Renal cortical epithelial cell (primary cell): ENCODE measurements around the gene OBSL1. TPM values are rescaled to one million over a fixed set of nuclear protein-coding genes. Genes with fewer than 3 reads are reported as not detected.

ENCODE experiments used
- DNase-seq: peaks from one replicate; pipeline ENCODE4 v3.0.0-alpha.2; 2011; ENCODE audit warnings: low read depth
- total RNA-seq: library from RNA; depleted of rRNA; stranded (reverse); fragments of >200 nt; gene quantifications from 2 replicates; pipeline ENCODE4 v1.2.3, GENCODE V29; 2014

OBSL1 gene
- total RNA-seq, 1 donor from 2014 or later, result 145 TPM

DNA sequence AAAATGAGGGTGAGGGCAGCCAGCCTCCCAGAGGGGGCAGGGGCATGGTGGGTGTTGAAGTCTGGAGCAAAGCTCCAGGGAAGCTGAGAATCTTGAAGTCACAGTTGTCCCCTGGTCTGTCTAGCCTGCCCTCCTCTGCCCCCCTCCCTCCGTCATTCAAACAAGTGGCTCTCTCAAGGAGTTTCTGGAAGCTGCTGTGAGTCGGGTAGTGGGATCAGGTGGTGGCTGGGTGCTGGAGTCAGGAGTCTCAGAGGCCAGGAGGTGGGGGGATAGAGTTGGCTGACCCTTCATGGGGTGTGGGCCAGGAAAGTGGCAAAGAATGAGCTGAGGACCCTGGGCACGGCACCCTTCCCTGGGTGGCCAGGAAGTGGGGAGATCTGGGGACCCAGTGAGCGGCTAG is 57.6 kb downstream of the OBSL1 start:
- no peak for DNase-seq

DNA sequence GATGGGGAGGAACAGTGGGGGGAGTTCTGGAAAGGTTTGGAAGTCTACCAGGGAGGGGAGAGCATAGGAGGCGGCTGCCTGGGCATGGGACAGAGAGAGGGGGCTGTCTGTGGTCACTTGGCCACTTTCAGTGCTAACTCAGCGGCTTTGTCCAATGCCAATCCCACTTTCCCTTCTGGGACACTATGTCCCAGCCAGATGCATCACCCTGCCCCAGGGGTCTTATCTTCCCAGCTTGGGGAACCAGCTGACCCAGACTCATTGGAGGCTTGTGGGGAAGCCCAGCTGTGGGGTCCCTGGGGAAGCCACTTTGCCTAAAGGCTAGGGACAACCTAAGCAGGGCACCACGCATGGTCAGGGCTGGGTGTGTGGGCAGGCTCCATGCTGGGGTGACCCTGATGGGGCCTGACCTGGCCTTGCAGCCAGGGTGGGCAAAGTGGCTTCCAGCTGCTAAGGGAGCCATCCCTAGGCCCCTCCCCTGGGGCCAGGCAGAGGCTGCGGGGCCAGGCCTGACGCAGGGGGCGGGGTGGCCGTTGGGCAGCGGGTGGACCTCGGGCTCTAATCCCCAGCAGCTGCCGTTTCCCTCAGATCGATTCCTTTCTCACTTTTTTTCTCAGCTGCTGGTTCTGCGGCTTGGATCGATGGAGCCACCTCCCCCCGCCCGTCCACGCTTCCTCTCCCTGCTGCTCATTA is 58.7 kb downstream of the OBSL1 start:
- no peak for DNase-seq

DNA sequence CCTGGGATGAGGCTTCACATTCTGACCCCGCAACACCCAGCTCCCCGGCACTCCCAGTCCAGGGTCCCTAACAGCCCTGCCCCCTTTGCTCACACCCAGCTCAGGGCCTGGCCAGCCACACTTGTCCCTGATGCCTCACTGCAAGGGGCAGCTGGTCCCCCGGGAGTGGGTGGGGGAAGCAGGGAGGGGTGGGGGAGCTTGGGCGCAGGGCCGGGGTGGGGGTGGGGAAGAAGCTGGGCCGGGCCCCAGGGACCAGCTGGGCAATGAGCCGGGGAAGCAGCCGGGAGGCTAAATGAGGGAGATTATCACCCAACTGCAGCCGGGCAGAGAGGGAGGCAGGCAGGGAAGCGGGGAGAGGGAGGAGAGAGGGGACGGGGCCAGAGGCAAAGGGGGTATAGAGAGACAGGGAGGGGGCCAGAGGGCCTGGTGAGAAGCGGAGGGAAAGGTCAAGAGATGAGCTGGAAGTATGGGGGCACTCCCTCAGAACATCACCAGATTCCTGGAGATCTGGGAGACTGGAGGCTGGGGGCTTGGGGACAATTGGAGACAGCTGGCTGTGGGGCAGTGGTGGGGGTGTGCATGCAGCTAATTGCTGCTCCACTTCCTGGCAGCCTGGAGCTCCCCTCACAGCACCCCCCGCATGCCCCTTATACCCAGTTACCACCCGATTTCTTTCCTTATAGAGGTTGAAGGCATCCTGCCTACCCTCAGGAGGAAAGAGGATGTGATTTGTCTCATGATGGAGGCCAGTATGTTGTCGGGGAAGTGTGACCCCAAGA is 59.6 kb downstream of the OBSL1 start:
- DNase-seq, result no peak

DNA sequence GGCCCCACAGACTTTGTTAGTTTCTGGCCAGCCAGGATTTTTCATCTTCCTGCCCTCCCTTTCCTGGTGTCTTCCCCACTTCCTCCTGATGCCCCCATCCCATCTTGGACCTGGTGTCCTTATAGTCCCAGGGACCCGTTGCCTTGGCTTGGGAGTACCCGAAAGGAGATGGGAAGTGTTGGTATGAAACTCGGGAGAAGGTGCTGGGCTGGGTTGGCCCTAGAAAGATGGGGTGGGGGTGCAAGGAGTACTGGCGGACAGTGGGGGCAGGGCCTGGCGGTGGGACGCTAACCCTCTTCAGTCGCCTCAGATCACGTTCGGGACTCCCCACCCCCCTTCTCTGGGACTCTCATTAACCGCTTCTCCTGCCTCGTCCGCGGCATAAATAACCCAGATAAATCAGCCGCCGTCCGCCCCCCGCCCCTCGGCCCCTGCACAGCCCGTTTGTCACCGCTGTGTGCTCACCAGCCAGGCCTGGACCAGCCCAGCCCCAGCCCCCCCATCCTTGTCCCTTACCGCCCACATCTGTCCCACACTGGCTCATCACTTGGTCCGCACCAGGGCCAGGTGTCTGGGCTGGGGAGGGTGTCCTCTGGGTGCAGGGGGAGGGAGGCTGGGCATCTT is 60.7 kb downstream of the OBSL1 start:
- no peak for DNase-seq

DNA sequence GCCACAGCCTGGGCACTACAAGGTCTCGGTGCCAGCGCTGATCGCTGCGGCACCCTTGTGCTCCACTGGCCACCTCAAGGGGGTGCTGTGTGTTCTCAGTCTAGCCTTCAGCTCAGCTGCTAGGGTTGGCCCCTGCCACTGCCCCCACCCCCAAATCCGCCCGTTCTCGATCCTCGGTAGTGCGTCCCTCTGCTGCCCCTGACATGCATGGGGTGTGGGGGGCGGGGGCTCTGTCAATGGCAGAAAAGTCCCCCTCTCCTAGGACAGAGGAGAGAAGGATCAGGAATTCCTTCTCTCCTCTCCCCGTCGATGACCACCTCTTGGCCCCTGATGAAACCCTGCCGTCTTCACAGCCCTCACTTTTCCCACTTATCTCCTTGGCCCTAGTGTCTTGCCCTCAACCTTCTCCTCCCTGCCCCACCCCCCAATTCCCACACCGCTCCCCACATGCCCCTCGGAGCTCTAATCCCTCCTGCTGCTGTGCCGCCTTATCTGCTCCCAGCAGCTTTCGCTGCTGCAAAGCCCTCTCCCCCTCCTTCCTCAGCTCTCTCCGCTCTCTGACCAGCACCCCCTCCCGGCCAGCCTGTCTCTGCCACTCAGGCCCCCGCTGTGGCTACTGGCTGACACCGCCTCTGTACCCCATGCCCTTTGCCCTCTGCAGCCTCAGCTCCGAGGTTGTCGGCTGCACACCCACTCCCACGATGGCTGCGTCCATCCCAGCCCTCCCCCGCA is 61.4 kb downstream of the OBSL1 start:
- DNase-seq, result peak; percentile 29

DNA sequence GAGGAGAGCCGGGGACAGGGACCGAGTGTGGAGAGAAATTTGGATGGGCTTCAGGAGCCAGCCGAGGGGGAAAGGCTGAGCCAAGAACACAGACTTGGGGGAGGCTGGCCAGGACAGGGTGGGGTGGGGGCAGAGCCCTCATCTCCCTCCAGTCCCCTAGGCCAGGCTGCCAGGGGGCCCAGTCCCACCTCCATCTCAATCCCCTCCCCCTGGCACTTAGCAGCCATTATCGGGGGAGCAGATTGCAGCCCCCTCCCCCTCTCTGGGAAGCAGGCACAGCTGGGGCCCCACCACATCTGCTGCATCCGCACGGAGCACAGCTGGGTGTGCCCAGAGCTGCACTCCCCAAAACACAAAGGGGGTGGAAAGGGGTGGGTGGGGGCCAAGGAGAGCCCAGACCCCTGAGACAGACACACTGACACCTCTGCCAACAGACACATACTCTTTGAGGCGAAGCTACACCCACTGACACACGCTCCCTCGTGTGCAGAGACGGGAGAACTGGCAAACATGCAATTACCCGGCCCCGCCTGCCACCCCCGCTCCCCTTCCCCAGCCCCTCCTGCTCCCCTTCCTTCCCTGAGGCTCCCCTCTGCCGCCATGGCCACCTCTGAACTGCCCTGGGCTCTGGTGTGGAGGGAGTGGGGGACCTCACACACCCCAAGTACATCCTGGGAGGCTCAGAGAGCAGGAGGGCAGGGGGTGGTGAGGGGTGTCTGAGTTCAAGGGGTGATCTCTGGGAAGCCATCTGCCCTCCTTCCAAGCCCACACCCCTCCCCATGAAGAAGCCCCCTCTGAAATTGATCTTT is 62.2 kb downstream of the OBSL1 start:
- no peak for DNase-seq

DNA sequence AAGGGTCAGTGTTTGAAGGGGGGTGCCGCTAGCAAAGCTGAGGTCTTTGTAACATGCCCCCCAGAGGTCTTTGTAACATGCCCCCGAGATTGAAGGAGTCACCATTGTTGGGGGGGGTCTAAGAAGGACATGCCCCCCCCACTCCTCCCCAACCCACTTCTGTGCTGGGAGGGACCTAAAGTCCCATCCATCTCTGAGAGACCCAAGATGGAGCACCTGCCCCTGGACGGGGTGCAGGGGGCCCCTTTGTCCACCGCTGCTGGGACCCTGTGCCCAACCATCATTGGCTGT is 63.0 kb downstream of the OBSL1 start:
- DNase-seq, result no peak

DNA sequence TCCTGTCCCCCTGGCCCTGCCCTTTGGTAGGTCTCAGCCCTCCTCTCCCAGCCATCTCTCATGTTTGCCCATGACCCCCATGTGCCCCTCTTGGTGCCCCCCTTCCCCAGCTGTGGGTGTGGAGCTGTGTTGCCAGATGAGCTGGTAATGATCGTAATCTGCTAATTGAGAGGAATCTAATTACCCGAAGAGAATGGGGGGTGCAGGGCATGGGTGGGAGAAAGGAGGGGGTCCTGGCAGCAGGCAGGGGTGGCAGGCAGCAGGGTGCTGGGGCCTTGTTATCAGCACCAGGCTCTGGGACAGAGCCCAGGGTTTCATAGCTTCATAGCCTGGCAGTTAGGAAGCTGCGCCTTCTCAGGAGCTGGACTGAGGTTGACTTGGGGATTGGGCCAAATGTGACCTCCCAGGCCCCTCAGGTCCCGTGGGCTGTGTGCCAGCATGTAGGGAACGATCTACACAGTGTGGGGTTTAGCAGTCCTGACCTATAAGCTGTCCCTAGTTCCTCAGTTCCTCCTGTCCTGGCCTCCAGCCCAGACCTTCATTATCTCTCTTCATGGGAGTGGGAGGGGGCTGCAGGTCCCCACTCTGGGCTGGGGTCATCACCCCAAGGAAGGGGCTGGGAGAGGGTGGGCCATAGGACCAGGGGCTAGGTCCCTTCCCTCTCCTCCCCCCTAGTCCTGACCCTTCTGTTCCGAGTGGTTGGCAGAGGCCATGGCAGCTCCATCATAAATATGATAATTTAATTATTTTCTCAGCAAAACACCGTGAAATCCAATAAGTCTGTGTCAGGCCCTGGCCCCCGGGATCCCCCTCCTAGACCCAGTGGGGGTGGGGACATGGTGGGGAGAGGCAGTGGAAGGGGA is 63.5 kb downstream of the OBSL1 start:
- no peak for DNase-seq

DNA sequence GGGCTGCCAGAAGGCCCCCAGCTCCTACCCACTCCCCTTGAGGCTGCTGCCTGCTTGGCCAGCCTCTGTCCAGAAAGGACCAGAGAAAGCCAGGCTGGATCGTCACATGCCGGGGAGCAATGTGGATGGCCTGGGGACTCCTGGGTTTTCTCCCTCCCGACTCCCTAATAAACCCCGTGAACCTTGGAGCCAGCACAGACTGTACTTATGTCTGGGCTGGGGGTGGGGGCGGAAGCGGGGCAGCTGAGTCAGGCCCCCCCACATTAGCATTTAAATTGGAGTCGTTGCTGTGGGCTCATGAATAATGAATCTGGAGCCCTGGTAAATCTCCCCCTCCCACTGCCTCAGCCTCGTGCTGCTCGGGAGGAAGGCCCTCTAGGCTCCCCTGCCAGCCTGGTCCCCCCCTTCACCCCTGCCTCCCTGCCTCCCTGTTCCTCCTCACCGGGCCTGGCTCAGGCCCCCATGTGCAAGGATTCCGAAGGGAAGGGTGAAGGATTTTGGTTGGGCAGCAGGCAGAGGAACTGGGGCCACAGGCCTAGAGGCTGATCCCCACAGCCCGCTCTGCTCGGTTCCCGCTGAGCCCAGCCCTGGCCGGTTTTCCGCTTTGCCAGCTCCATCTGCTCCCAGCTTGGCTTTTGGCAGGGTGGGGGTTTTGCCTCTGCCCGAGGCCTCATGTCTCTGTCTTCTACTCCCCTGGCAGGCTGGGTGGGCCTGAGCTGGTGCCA is 64.4 kb downstream of the OBSL1 start:
- DNase-seq, result peak; percentile 31

DNA sequence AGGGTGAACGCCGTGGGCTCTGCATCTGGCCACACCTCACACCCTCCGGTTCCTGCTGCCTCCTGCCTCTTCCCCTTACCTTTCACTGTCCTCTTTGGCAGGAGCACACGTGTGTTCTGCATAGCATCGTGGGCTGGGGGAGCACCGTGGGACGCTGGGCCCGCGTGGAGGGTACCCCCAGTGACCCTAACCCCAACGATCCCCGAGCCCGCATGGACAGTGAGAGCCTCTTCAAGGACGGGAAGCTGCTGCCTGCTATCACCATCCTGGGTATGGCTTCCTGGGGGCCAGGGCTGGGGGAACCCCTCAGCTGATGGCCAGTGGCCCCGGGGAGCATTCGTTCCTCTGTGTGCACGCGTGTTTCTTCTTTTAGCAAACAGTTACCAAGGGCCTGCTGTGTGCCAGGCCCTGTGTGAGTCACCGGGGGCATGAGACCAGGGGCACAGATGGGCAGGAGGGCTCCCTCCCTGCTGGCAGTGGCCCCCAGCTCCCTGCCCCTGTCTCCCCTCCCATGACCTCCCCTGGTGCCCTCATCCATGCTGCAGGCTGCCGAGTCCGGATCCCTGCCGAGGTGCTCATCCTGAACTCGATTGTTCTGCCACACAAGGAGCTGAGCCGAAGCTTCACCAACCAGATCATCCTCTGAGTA is 65.1 kb downstream of the OBSL1 start:
- no peak for DNase-seq

DNA sequence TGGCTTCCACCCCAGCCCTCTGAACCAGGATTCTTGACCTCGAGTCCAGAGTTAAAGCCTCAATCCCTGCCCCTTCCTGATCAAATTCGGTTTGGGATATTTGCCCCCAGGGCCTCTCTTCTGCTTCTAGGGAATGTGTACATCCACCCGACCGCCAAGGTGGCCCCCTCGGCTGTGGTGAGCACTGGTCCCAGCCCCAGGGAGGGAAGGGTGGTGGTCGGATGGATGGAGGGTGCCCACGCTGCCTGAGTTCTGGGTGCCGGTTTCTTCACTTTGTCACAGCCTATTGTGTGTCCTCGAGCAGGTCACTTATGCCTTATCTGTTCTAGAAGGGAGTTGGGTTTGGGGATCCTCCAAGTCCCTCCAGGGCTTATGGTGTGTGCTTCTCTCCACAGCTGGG is 65.8 kb downstream of the OBSL1 start:
- DNase-seq, result no peak

DNA sequence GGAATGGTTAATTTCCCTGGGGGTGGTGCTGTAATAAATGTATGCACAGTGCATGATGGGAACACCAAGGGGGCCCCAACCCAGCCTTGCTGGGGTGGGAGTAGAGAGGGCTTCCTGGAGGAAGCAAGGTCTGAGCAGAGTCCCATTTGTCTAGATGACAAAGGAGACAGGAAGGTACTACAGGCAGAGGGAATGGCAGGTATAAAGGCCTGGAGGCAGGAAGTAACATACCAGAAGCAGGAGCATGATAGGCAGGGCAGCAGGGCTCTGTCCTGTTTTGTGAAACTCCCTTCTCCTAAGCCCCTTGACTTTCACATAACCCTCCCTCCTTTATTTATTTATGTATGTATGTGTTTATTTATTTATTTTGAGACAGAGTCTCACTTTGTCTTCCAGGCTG is 68.7 kb downstream of the OBSL1 start:
- no peak for DNase-seq

DNA sequence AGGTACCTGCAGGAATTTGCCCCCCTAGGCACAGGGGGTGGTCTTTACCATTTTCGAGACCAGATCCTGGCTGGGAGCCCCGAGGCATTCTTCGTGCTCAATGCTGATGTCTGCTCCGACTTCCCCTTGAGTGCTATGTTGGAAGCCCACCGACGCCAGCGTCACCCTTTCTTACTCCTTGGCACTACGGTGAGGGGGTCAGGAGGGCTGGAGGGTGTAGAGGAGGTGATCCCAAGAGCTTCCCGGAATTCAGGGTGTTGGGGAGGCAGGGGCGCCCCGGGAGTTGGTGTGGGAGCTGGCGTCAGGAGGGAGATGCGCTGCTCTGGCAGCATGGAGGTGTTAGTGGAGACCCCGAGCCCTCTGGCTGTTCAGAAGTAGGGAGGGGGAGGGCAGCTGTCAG is 69.5 kb downstream of the OBSL1 start:
- DNase-seq, result no peak

Other genes with a start within 250 kb of the OBSL1 start
- not detected in 2 replicates for gene RESP18, start 238.8 kb downstream of the OBSL1 start, total RNA-seq
- gene DNPEP, start 183.6 kb downstream of the OBSL1 start, total RNA-seq, result 53.1 and 61.0 TPM in 2 replicates
- 0.30 and 0.69 TPM in 2 replicates for gene DES, start 153.2 kb downstream of the OBSL1 start, total RNA-seq
- gene SPEG, start 136.7 kb downstream of the OBSL1 start, total RNA-seq, result 2.3 and 10.8 TPM in 2 replicates
- gene GMPPA, start 72.6 kb downstream of the OBSL1 start, total RNA-seq, result 32.0 and 43.2 TPM in 2 replicates
- gene ASIC4, start 57.1 kb downstream of the OBSL1 start, total RNA-seq, result not detected in 2 replicates
- gene CHPF, start 27.7 kb downstream of the OBSL1 start, total RNA-seq, result 73.8 and 136 TPM in 2 replicates
- gene TMEM198, start 27.5 kb downstream of the OBSL1 start, total RNA-seq, result 1.6 and 2.2 TPM in 2 replicates
- gene INHA, start 771 bp upstream of the OBSL1 start, total RNA-seq, result 0.70 TPM in 1 of 2 replicates, not detected in the other
- gene STK11IP, start 26.3 kb upstream of the OBSL1 start, total RNA-seq, result 12.7 and 18.7 TPM in 2 replicates
- 3.5 and 10.1 TPM in 2 replicates for gene SLC4A3, start 56.1 kb upstream of the OBSL1 start, total RNA-seq